Esophagus muscularis mucosa (tissue), 4 donors: ENCODE measurements around the gene VIPAS39. TPM values are rescaled to one million over a fixed set of nuclear protein-coding genes. Genes with fewer than 3 reads are reported as not detected.

Source experiments
- DNase-seq: peaks from one replicate; pipeline ENCODE4 v3.0.0-alpha.2; 2017; ENCODE audit errors: extremely low spot score
- H3K27ac ChIP-seq, 4 donors: fragments of 200-600 bp; sonication (generic); replicated peaks in 1 of 4; 1 replicate in 3 of 4; 2 replicates in 1 of 4; pipeline ENCODE4 v1.5.1; 2016 to 2019; ENCODE audit warnings: mild to moderate bottlenecking in 1 of 4
- H3K27me3 ChIP-seq, 4 donors: fragments of 200-600 bp; sonication (generic); one replicate each; pipeline versions ENCODE4 v1.5.1 to v1.6.0; 2016 to 2019
- H3K36me3 ChIP-seq, 4 donors: fragments of 200-600 bp; sonication (generic); one replicate each; pipeline ENCODE4 v1.5.1; 2016 to 2019
- H3K4me1 ChIP-seq, 4 donors: fragments of 200-600 bp; sonication (generic); one replicate each; pipeline ENCODE4 v1.5.1; 2016 to 2019
- H3K4me3 ChIP-seq, 4 donors: fragments of 200-600 bp; sonication (generic); 1 replicate in 2 of 4; 2 replicates in 2 of 4; pipeline ENCODE4 v1.5.1; 2016 to 2019; ENCODE audit warnings: mild to moderate bottlenecking in 4 of 4, moderate library complexity in 1 of 4
- H3K9me3 ChIP-seq, 4 donors: fragments of 200-600 bp; sonication (generic); 1 replicate in 3 of 4; 2 replicates in 1 of 4; pipeline ENCODE4 v1.5.1; 2016 to 2019
- EP300 ChIP-seq: sonication (generic); formaldehyde crosslinking; IDR thresholded peaks from one replicate; pipeline ENCODE4 v1.6.1; 2017; ENCODE audit warnings: antibody characterized with exemption
- POLR2A ChIP-seq: fragments of 450-650 bp; IDR thresholded peaks from one replicate; pipeline ENCODE4 v1.6.1; 2017; ENCODE audit warnings: antibody characterized with exemption, moderate library complexity, mild to moderate bottlenecking, low read depth
- POLR2AphosphoS5 ChIP-seq, 2 donors: sonication (generic); formaldehyde crosslinking; IDR thresholded peaks; one replicate each; pipeline ENCODE4 v1.6.1; 2017; ENCODE audit warnings: antibody characterized with exemption in 2 of 2
- WGBS: methylation state at CpG from one replicate; pipeline ENCODE4 v1.1.5; 2018; 5-methylcytosine and 5-hydroxymethylcytosine counted together
- intact Hi-C: fragments of 100-400 bp; cut with DNase I; formaldehyde crosslinking; loops from one replicate; pipeline ENCODE4 v1.15.1; 2023
- total RNA-seq, 4 donors: library from RNA; depleted of rRNA; stranded (reverse); fragments of >200 nt; gene quantifications; one replicate each; pipeline versions ENCODE4 v1.1.0 to v1.2.1, GENCODE V29; 2016
- TF ChIP-seq, protein P1 (sequence below), 3 experiments: fragments of 200-600 bp in 2 of 3; fragments of 450-650 bp in 1 of 3; sonication (generic) in 2 of 3; IDR thresholded peaks; one replicate each; pipeline ENCODE4 v1.5.1; 2017 to 2019; ENCODE audit warnings: antibody characterized with exemption in 3 of 3, mild to moderate bottlenecking in 2 of 3, moderate library complexity in 1 of 3

Gene VIPAS39
- total RNA-seq, 4 donors from 2014 or later: 14.1 to 22.9 (median 17.8) TPM

DNA sequence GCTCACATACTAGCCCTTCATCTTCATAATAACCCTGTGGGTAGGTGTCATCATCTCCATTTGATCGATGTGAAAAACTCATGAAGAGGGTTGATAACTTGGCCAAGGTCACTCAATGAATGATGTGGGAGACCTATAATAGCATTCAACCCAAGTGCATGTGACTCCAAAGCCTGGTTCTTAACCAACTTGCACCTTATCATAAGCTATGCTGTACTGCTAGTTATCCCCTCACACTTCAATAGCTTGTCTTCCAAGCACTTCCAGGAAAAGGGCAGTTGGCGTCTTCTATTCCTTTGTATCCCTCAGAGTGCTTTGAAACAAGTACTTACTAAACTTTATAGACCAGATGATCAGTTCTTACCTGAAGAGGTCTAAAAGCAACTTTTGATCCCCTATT, 15.2 kb downstream of the VIPAS39 start:
- Histone ChIP-seq H3K36me3 (peaks cover 40 to 91% (median 79%) of the 10 kb centered on the region in 4 donors), H3K27me3 (no peaks in the 10 kb centered on the region), H3K4me3 (no peak overlapping the region), H3K9me3 (no peaks in the 10 kb centered on the region), H3K27ac (no peak overlapping the region), H3K4me1 (no peaks in the 10 kb centered on the region)
- DNase-seq: no peak
- TF ChIP-seq POLR2A (no peak), POLR2AphosphoS5 (IDR thresholded peaks at IDR 0.05) (no peak)
- WGBS: 92% methylated on average over 2 of the region's 2 CpGs
- intact Hi-C loops: no loop called here

- no peak for DNase-seq
- Histone ChIP-seq H3K36me3 (peaks cover 56 to 91% (median 84%) of the 10 kb centered on the region in 4 donors), H3K27ac (no peak overlapping the region), H3K27me3 (no peaks in the 10 kb centered on the region), H3K4me3 (no peak overlapping the region), H3K9me3 (no peaks in the 10 kb centered on the region), H3K4me1 (no peaks in the 10 kb centered on the region)
- intact Hi-C loops: no loop called here
- WGBS: 97% methylated on average over 4 of the region's 4 CpGs
- TF ChIP-seq, protein P1, sequence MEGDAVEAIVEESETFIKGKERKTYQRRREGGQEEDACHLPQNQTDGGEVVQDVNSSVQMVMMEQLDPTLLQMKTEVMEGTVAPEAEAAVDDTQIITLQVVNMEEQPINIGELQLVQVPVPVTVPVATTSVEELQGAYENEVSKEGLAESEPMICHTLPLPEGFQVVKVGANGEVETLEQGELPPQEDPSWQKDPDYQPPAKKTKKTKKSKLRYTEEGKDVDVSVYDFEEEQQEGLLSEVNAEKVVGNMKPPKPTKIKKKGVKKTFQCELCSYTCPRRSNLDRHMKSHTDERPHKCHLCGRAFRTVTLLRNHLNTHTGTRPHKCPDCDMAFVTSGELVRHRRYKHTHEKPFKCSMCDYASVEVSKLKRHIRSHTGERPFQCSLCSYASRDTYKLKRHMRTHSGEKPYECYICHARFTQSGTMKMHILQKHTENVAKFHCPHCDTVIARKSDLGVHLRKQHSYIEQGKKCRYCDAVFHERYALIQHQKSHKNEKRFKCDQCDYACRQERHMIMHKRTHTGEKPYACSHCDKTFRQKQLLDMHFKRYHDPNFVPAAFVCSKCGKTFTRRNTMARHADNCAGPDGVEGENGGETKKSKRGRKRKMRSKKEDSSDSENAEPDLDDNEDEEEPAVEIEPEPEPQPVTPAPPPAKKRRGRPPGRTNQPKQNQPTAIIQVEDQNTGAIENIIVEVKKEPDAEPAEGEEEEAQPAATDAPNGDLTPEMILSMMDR (IDR thresholded peaks at IDR 0.05): no peak
- TF ChIP-seq POLR2A: no peak
- no peak for TF ChIP-seq EP300
- TF ChIP-seq POLR2AphosphoS5 (IDR thresholded peaks at IDR 0.05): no peak
Measured at GRCh38 chr14:77439861-77440260, 17.5 kb downstream of the VIPAS39 start.

- Histone ChIP-seq H3K9me3 (no peaks in the 10 kb centered on the region), H3K4me1 (no peaks in the 10 kb centered on the region), H3K4me3 (no peak overlapping the region), H3K27ac (no peak overlapping the region), H3K36me3 (peaks cover 61 to 93% (median 85%) of the 10 kb centered on the region in 4 donors), H3K27me3 (no peaks in the 10 kb centered on the region)
- intact Hi-C loops: no loop called here
- WGBS: 88% methylated on average over 1 of the region's 1 CpG
- no peak for DNase-seq
- no peak for TF ChIP-seq EP300
- TF ChIP-seq POLR2AphosphoS5 (IDR thresholded peaks at IDR 0.05): no peak
- TF ChIP-seq POLR2A: no peak
- TF ChIP-seq, protein P1 (IDR thresholded peaks at IDR 0.05): no peak
Measured at GRCh38 chr14:77438596-77438995, 18.8 kb downstream of the VIPAS39 start.

DNA sequence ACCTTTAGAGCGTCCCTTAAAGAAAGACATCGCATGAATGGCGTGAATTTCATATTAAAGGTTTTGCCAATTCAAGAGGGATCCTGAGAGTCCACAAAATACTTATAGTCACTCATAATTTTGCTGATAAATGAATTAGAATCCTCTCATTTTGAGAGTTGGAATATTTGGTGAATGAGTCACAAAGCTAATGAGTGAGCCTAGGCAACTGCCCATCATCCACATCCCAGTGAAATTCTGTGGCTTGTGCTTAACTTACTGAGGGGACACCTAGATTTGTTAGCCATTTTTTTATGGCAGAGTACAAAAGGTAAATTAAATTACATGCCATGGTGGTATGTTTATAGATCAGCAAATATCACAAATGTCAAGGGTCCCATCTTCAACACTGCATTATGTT, 21.4 kb downstream of the VIPAS39 start:
- TF ChIP-seq, protein P1 (IDR thresholded peaks at IDR 0.05): no peak
- TF ChIP-seq EP300: no peak
- no peak for TF ChIP-seq POLR2AphosphoS5 (IDR thresholded peaks at IDR 0.05)
- no peak for TF ChIP-seq POLR2A
- Histone ChIP-seq H3K36me3 (peaks cover 54 to 93% (median 79%) of the 10 kb centered on the region in 4 donors), H3K27ac (no peak overlapping the region), H3K9me3 (no peaks in the 10 kb centered on the region), H3K4me3 (no peak overlapping the region), H3K27me3 (no peaks in the 10 kb centered on the region), H3K4me1 (no peaks in the 10 kb centered on the region)
- 95% methylated on average over 3 of the region's 3 CpGs for WGBS
- DNase-seq: no peak
- intact Hi-C loops: no loop called here

GRCh38 chr14:77426396-77426795, 31.0 kb downstream of the VIPAS39 start:
- Histone ChIP-seq H3K9me3 (no peaks in the 10 kb centered on the region), H3K27me3 (no peaks in the 10 kb centered on the region), H3K36me3 (peaks cover 73 to 100% (median 91%) of the 10 kb centered on the region in 4 donors), H3K4me1 (no peaks in the 10 kb centered on the region), H3K4me3 (no peak overlapping the region), H3K27ac (no peak overlapping the region)
- WGBS: 96% methylated on average over 3 of the region's 3 CpGs
- TF ChIP-seq EP300 (no peak), POLR2AphosphoS5 (IDR thresholded peaks at IDR 0.05) (no peak), POLR2A (no peak)
- TF ChIP-seq, protein P1 (IDR thresholded peaks at IDR 0.05): no peak
- intact Hi-C loops: no loop called here
- no peak for DNase-seq
